IPS-11a (cell line): ENCODE results near the gene MGAT3.
"Not testable (repeated sequence)": the region's sequence is repeated elsewhere in the genome, so short reads cannot be mapped to it uniquely, and the experiment has no call there.

Source experiments
- H3K4me3 ChIP-seq: one replicate; pipeline ENCODE4 v1.5.1; 2013; ENCODE audit warnings: low read depth, low read length, control low read depth

The MGAT3 gene

GRCh38 chr22:39489094-39490068 lies 32.6 kb downstream of the MGAT3 start:
- H3K4me3 ChIP-seq = no peak overlapping the region

- no peak overlapping the region for H3K4me3 ChIP-seq
Measured at GRCh38 chr22:39490135-39490798, 33.5 kb downstream of the MGAT3 start.

GRCh38 chr22:39490966-39491680 lies 34.3 kb downstream of the MGAT3 start:
- H3K4me3 ChIP-seq = no peak overlapping the region

- H3K4me3 ChIP-seq = no peak overlapping the region
Measured at GRCh38 chr22:39491696-39492095, 34.9 kb downstream of the MGAT3 start.

- no peak overlapping the region for H3K4me3 ChIP-seq
Measured at GRCh38 chr22:39492186-39492585, 35.4 kb downstream of the MGAT3 start.

- H3K4me3 ChIP-seq = no peak overlapping the region
Measured at GRCh38 chr22:39493759-39494158, 36.9 kb downstream of the MGAT3 start.

GRCh38 chr22:39494471-39495120 lies 37.8 kb downstream of the MGAT3 start:
- H3K4me3 ChIP-seq = no peak overlapping the region

GRCh38 chr22:39496131-39496838 lies 39.5 kb downstream of the MGAT3 start:
- H3K4me3 ChIP-seq = no peak overlapping the region

- no peak overlapping the region for H3K4me3 ChIP-seq
Measured at GRCh38 chr22:39497429-39497828, 40.6 kb downstream of the MGAT3 start.

- H3K4me3 ChIP-seq = no peak overlapping the region
Measured at GRCh38 chr22:39498368-39498767, 41.6 kb downstream of the MGAT3 start.

- no peak overlapping the region for H3K4me3 ChIP-seq
Measured at GRCh38 chr22:39498802-39499201, 42.0 kb downstream of the MGAT3 start.

GRCh38 chr22:39500101-39500500 lies 43.3 kb downstream of the MGAT3 start:
- no peak overlapping the region for H3K4me3 ChIP-seq

- peak overlapping the region; percentile 85 for H3K4me3 ChIP-seq
Measured at GRCh38 chr22:39501644-39502108, 44.9 kb downstream of the MGAT3 start.

GRCh38 chr22:39502109-39502788 lies 45.4 kb downstream of the MGAT3 start, which contains the start of gene MIEF1:
Gene MIEF1, plus strand, starts transcription at chr22:39502290. Its CDS starts 9,005 bp downstream, at chr22:39511295.
- H3K4me3 ChIP-seq = peak within 1 kb of the TSS; percentile 85

- H3K4me3 ChIP-seq = peak overlapping the region; percentile 85
Measured at GRCh38 chr22:39502789-39503409, 46.1 kb downstream of the MGAT3 start.

GRCh38 chr22:39503630-39504029 lies 46.8 kb downstream of the MGAT3 start:
- H3K4me3 ChIP-seq = no peak overlapping the region

GRCh38 chr22:39504071-39504470 lies 47.3 kb downstream of the MGAT3 start:
- no peak overlapping the region for H3K4me3 ChIP-seq

GRCh38 chr22:39507021-39507420 lies 50.2 kb downstream of the MGAT3 start:
- not testable (repeated sequence) for H3K4me3 ChIP-seq

GRCh38 chr22:39508393-39508792 lies 51.6 kb downstream of the MGAT3 start:
- H3K4me3 ChIP-seq = no peak overlapping the region
